KMS-11 (cell line): Measurements from ENCODE around the gene BSDC1.

Experiments used
- H2AFZ ChIP-seq: fragments of 200-600 bp; sonication (generic); 2 replicates; pipeline ENCODE4 v1.6.1; 2016; ENCODE audit warnings: antibody characterized with exemption, mixed run types, low read depth
- H3K27ac ChIP-seq: fragments of 200-600 bp; sonication (generic); 2 replicates; pipeline ENCODE4 v1.6.1; 2016; ENCODE audit warnings: mild to moderate bottlenecking, mixed run types
- H3K27me3 ChIP-seq: fragments of 200-600 bp; sonication (generic); 2 replicates; pipeline ENCODE4 v1.6.1; 2017; ENCODE audit warnings: mild to moderate bottlenecking, low read depth, mixed run types, moderate library complexity; ENCODE audit not compliant: insufficient read depth
- H3K36me3 ChIP-seq: fragments of 200-600 bp; sonication (generic); 2 replicates; pipeline ENCODE4 v1.6.1; 2017; ENCODE audit warnings: mild to moderate bottlenecking, mixed run types; ENCODE audit not compliant: insufficient read depth
- H3K4me1 ChIP-seq: fragments of 200-600 bp; sonication (generic); 2 replicates; pipeline ENCODE4 v1.6.1; 2016; ENCODE audit warnings: mild to moderate bottlenecking, low read depth, mixed run types; ENCODE audit not compliant: poor library complexity, severe bottlenecking
- H3K4me2 ChIP-seq: fragments of 200-600 bp; sonication (generic); 2 replicates; pipeline ENCODE4 v1.7.0; 2016; ENCODE audit warnings: mild to moderate bottlenecking, mixed run types
- H3K4me3 ChIP-seq: fragments of 200-600 bp; sonication (generic); IDR thresholded peaks from 2 replicates; pipeline ENCODE4 v1.6.1; 2017; ENCODE audit warnings: low read depth, low read length, mixed read lengths; ENCODE audit not compliant: insufficient read depth
- H3K79me2 ChIP-seq: fragments of 200-600 bp; sonication (generic); 2 replicates; pipeline ENCODE4 v1.6.1; 2016; ENCODE audit warnings: low read depth, mixed run types; ENCODE audit not compliant: insufficient read depth
- H3K9ac ChIP-seq: fragments of 200-600 bp; sonication (generic); 2 replicates; pipeline ENCODE4 v1.6.1; 2016; ENCODE audit warnings: mild to moderate bottlenecking, mixed run types
- H4K20me1 ChIP-seq: fragments of 200-600 bp; sonication (generic); 2 replicates; pipeline ENCODE4 v1.6.1; 2016; ENCODE audit warnings: mild to moderate bottlenecking, mixed run types; ENCODE audit not compliant: insufficient read depth
- TF ChIP-seq, protein P1 (sequence below): fragments of 200-600 bp; sonication (generic); conservative IDR thresholded peaks from 2 replicates; pipeline ENCODE4 v1.6.1; 2017; ENCODE audit warnings: low read depth, mild to moderate bottlenecking, antibody characterized with exemption, low read length, moderate library complexity, mixed read lengths

The BSDC1 gene

GRCh38 chr1:32367912-32368635 is 26.2 kb downstream of the BSDC1 start:
- Histone ChIP-seq H4K20me1 (no peaks in the 10 kb centered on the region), H2AFZ (no peak overlapping the region), H3K27me3 (no peaks in the 10 kb centered on the region), H3K79me2 (no peaks in the 10 kb centered on the region), H3K36me3 (no peaks in the 10 kb centered on the region), H3K4me2 (no peak overlapping the region), H3K4me3 (no peak overlapping the region), H3K9ac (no peak overlapping the region), H3K4me1 (no peaks in the 10 kb centered on the region), H3K27ac (no peak overlapping the region)
- TF ChIP-seq, protein P1, sequence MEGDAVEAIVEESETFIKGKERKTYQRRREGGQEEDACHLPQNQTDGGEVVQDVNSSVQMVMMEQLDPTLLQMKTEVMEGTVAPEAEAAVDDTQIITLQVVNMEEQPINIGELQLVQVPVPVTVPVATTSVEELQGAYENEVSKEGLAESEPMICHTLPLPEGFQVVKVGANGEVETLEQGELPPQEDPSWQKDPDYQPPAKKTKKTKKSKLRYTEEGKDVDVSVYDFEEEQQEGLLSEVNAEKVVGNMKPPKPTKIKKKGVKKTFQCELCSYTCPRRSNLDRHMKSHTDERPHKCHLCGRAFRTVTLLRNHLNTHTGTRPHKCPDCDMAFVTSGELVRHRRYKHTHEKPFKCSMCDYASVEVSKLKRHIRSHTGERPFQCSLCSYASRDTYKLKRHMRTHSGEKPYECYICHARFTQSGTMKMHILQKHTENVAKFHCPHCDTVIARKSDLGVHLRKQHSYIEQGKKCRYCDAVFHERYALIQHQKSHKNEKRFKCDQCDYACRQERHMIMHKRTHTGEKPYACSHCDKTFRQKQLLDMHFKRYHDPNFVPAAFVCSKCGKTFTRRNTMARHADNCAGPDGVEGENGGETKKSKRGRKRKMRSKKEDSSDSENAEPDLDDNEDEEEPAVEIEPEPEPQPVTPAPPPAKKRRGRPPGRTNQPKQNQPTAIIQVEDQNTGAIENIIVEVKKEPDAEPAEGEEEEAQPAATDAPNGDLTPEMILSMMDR: no peak

DNA sequence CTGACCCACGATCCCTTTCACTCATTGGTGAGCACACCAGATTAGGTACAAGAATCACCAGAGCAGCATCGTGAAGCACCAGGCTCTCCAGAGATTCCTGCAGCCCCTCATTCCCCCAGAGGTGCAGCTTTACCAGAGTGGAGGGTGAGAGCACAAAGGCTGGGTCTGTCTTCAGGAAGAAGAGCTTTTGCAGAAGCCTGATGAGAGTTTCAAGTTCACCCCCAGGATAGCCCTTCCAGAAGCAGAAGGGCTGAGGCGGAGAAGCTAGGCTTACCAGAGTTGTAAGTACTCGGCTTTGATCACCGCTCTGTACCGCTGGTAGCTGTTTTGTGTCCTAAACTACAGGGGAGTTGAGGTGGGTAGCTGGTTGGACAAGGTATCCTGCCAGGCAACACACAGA is 28.8 kb downstream of the BSDC1 start:
- H3K4me1 ChIP-seq: no peaks in the 10 kb centered on the region
- no peaks in the 10 kb centered on the region for H3K36me3 ChIP-seq
- H3K79me2 ChIP-seq: no peaks in the 10 kb centered on the region
- H2AFZ ChIP-seq: no peak overlapping the region
- no peak overlapping the region for H3K9ac ChIP-seq
- no peaks in the 10 kb centered on the region for H4K20me1 ChIP-seq
- no peak overlapping the region for H3K4me3 ChIP-seq
- no peak overlapping the region for H3K4me2 ChIP-seq
- no peak overlapping the region for H3K27ac ChIP-seq
- no peaks in the 10 kb centered on the region for H3K27me3 ChIP-seq
- TF ChIP-seq, protein P1: no peak

- no peak overlapping the region for H3K9ac ChIP-seq
- no peak overlapping the region for H3K4me2 ChIP-seq
- no peaks in the 10 kb centered on the region for H3K27me3 ChIP-seq
- TF ChIP-seq, protein P1: no peak
- H4K20me1 ChIP-seq: no peaks in the 10 kb centered on the region
- no peaks in the 10 kb centered on the region for H3K79me2 ChIP-seq
- no peaks in the 10 kb centered on the region for H3K36me3 ChIP-seq
- no peak overlapping the region for H2AFZ ChIP-seq
- H3K27ac ChIP-seq: no peak overlapping the region
- H3K4me1 ChIP-seq: no peaks in the 10 kb centered on the region
- H3K4me3 ChIP-seq: no peak overlapping the region
These were observed 29.4 kb downstream of the BSDC1 start for GRCh38 chr1:32364836-32365235.

DNA sequence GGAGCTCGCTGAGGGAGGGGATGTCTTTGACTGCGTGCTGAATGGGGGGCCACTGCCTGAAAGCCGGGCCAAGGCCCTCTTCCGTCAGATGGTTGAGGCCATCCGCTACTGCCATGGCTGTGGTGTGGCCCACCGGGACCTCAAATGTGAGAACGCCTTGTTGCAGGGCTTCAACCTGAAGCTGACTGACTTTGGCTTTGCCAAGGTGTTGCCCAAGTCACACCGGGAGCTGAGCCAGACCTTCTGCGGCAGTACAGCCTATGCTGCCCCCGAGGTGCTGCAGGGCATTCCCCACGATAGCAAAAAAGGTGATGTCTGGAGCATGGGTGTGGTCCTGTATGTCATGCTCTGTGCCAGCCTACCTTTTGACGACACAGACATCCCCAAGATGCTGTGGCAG is 30.5 kb downstream of the BSDC1 start:
- H2AFZ ChIP-seq: no peak overlapping the region
- no peaks in the 10 kb centered on the region for H3K36me3 ChIP-seq
- H3K27ac ChIP-seq: no peak overlapping the region
- no peaks in the 10 kb centered on the region for H3K4me1 ChIP-seq
- H4K20me1 ChIP-seq: no peaks in the 10 kb centered on the region
- H3K4me3 ChIP-seq: no peak overlapping the region
- no peaks in the 10 kb centered on the region for H3K79me2 ChIP-seq
- no peak overlapping the region for H3K4me2 ChIP-seq
- no peak overlapping the region for H3K9ac ChIP-seq
- H3K27me3 ChIP-seq: no peaks in the 10 kb centered on the region
- TF ChIP-seq, protein P1: no peak
